Gastroesophageal sphincter (tissue), 4 donors: ENCODE results near the gene HS2ST1. TPM values are rescaled to one million over a fixed set of nuclear protein-coding genes. Genes with fewer than 3 reads are reported as not detected.

ENCODE experiments used
- ATAC-seq: fragments of 150-250 bp; one replicate; pipeline ENCODE4 v1.9.1; 2016; ENCODE audit warnings: mild to moderate bottlenecking, moderate library complexity
- H3K27ac ChIP-seq, 4 donors: fragments of 200-600 bp; sonication (generic) in 3 of 4; 1 replicate in 3 of 4; 2 replicates in 1 of 4; pipeline ENCODE4 v1.5.1; 2016 to 2019
- H3K27me3 ChIP-seq: fragments of 200-600 bp; sonication (generic); one replicate; pipeline ENCODE4 v1.5.1; 2019
- H3K36me3 ChIP-seq, 2 donors: fragments of 200-600 bp; sonication (generic); one replicate each; pipeline ENCODE4 v1.5.1; 2019; ENCODE audit warnings: control low read depth in 1 of 2
- H3K4me1 ChIP-seq, 3 donors: fragments of 200-600 bp; sonication (generic); 1 replicate in 2 of 3; 2 replicates in 1 of 3; pipeline ENCODE4 v1.5.1; 2016 to 2019; ENCODE audit warnings: control low read depth in 2 of 3
- H3K4me3 ChIP-seq, 2 donors: fragments of 200-600 bp; sonication (generic); one replicate each; pipeline ENCODE4 v1.5.1; 2019; ENCODE audit warnings: mild to moderate bottlenecking in 1 of 2, moderate library complexity in 1 of 2
- H3K9me3 ChIP-seq, 3 donors: fragments of 200-600 bp; sonication (generic); one replicate each; pipeline ENCODE4 v1.5.1; 2017 to 2019; ENCODE audit warnings: control low read depth in 2 of 3
- EP300 ChIP-seq: sonication (generic); formaldehyde crosslinking; IDR thresholded peaks from one replicate; pipeline ENCODE4 v1.6.1; 2017; ENCODE audit warnings: antibody characterized with exemption, mild to moderate bottlenecking
- POLR2A ChIP-seq, 2 donors: fragments of 450-650 bp; IDR thresholded peaks; one replicate each; pipeline ENCODE4 v1.6.1; 2017; ENCODE audit warnings: antibody characterized with exemption in 2 of 2, mild to moderate bottlenecking in 2 of 2, moderate library complexity in 1 of 2
- POLR2AphosphoS5 ChIP-seq: sonication (generic); formaldehyde crosslinking; IDR thresholded peaks from one replicate; pipeline ENCODE4 v1.6.1; 2017; ENCODE audit warnings: antibody characterized with exemption
- WGBS, 2 donors: methylation state at CpG; one replicate each; pipeline ENCODE4 v1.1.5; 2018; ENCODE audit warnings: low coverage in 1 of 2; 5-methylcytosine and 5-hydroxymethylcytosine counted together
- total RNA-seq, 4 donors: library from RNA; depleted of rRNA; stranded (reverse); fragments of >200 nt; gene quantifications; one replicate each; pipeline ENCODE4 v1.1.0, GENCODE V29; 2016
- TF ChIP-seq, protein P1 (sequence below), 4 experiments: fragments of 200-600 bp in 2 of 4; fragments of 450-650 bp in 2 of 4; sonication (generic) in 1 of 4; IDR thresholded peaks; one replicate each; pipeline ENCODE4 v1.5.1; 2017 to 2019; ENCODE audit warnings: antibody characterized with exemption in 4 of 4, mild to moderate bottlenecking in 2 of 4, moderate library complexity in 2 of 4

The HS2ST1 gene
- total RNA-seq, 4 donors from 2014 or later, result 10.3 to 17.0 (median 11.7) TPM

DNA sequence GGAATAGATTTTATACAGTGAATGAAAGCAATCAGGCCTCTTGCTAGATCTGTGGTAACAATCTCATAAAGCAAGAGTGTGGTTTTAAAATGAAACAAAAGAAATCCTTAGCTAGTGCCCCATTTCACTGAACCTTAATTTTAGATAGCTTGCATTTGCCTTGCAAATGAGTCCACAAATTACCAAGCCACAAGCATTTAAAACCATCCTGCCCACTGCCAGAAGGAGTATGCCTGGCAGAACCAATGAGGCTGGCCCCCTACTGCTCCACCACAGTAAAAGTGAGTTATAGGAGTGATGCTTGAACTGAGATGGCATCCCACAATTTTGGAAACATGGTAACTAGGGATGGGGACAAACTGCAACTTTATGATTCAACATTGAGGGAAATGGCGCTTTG is 207.8 kb downstream of the HS2ST1 start:
- 86 to 100% methylated on average over 1 of the region's 1 CpG for WGBS, 2 donors
- TF ChIP-seq EP300, result no peak

DNA sequence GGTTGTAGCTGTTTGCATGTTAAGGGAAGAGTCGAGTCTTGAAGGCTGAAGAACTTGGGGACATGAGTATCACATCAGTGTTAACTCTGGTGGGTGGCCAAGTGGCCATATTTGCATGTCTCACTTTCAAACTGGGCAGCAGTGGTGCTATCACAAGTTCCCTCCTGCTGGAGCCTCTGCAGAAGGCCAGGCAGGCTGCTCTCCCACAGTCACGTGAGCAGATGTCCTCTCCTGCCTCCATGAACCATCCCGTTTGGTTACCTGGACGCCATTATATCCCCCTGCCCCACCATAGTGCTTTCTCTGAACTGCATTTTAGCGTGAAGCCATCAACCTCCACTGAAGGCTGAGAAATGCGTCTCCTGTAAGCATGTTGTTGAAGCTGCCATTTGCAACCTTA is 209.2 kb downstream of the HS2ST1 start:
- Histone ChIP-seq H3K9me3 (no peaks in the 10 kb centered on the region), H3K27me3 (no peaks in the 10 kb centered on the region), H3K4me1 (no peaks in the 10 kb centered on the region), H3K4me3 (no peak overlapping the region), H3K27ac (no peak overlapping the region), H3K36me3 (no peaks in the 10 kb centered on the region)
- no peak for TF ChIP-seq EP300
- no peak for TF ChIP-seq POLR2AphosphoS5
- TF ChIP-seq, protein P1, sequence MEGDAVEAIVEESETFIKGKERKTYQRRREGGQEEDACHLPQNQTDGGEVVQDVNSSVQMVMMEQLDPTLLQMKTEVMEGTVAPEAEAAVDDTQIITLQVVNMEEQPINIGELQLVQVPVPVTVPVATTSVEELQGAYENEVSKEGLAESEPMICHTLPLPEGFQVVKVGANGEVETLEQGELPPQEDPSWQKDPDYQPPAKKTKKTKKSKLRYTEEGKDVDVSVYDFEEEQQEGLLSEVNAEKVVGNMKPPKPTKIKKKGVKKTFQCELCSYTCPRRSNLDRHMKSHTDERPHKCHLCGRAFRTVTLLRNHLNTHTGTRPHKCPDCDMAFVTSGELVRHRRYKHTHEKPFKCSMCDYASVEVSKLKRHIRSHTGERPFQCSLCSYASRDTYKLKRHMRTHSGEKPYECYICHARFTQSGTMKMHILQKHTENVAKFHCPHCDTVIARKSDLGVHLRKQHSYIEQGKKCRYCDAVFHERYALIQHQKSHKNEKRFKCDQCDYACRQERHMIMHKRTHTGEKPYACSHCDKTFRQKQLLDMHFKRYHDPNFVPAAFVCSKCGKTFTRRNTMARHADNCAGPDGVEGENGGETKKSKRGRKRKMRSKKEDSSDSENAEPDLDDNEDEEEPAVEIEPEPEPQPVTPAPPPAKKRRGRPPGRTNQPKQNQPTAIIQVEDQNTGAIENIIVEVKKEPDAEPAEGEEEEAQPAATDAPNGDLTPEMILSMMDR (IDR thresholded peaks at IDR 0.05), result no peak
- no peak for TF ChIP-seq POLR2A (IDR thresholded peaks at IDR 0.05)
- WGBS, 2 donors, result 87 to 93% methylated on average over 5 of the region's 6 CpGs
- no peak for ATAC-seq

More for the DNA sequence above, 207.8 kb downstream of the HS2ST1 start:
- H3K36me3 ChIP-seq, result no peaks in the 10 kb centered on the region
- H3K9me3 ChIP-seq, result no peaks in the 10 kb centered on the region
- H3K4me3 ChIP-seq, result no peak overlapping the region
- no peak overlapping the region for H3K27ac ChIP-seq
- no peak for ATAC-seq
- no peaks in the 10 kb centered on the region for H3K4me1 ChIP-seq
- no peaks in the 10 kb centered on the region for H3K27me3 ChIP-seq

DNA sequence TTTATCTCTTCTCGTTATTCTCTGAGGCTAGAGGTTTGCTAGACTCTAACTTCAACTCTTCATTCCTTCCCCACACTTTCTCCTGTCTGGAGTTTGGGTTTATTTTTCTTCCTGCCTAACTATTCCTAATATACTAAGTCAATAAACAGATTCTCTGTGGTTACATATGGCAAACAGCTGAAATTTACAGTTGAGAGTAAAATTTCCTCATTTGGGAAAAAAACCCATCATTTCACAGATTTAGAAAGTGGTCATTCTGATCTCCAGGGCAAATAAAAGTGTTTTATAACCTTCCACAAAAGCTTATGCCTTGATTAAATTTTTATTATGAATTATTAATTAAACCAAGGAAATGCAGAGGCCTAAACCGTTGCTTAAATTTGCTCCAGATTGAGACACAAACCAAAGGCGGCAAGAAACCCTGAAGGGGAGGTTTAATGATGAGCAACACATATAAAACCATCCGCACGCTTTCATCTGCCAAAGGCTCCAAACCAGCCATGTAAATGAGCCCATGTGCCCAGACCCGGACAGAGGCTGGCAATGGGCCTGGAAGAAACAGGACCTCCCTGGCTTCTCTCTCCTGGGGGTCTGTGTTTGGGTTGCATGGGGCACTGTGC is 212.6 kb downstream of the HS2ST1 start:
- TF ChIP-seq POLR2A (IDR thresholded peaks at IDR 0.05) (no peak), EP300 (no peak), POLR2AphosphoS5 (no peak)
- TF ChIP-seq, protein P1 (IDR thresholded peaks at IDR 0.05), result no peak
- Histone ChIP-seq H3K27me3 (no peaks in the 10 kb centered on the region), H3K27ac (no peak overlapping the region), H3K9me3 (no peaks in the 10 kb centered on the region), H3K4me3 (no peak overlapping the region), H3K36me3 (no peaks in the 10 kb centered on the region), H3K4me1 (peaks cover 0 to 10% (median 0%) of the 10 kb centered on the region in 3 donors)
- 96 to 97% methylated on average over 5 to 6 of the region's 6 CpGs for WGBS, 2 donors
- ATAC-seq, result no peak

DNA sequence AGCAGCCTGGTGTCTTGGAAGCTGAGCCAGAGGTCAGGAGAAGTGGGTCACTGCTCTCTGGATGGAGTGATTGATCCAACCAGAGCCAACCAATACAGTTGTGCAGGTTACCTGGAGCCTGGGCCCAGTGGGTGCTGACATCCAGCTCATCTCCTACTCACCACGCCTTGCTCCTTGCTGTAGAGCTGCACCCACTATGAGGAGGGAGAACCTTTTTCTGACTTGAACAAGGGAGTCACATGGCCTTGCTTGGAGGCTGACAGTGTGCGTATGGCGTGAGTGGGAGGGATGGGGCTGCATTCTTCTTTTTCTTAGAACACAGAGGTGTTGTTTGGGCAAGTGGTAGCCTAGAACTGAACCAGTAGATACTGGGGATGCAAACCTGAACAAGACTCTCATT is 213.1 kb downstream of the HS2ST1 start:
- Histone ChIP-seq H3K4me3 (no peak overlapping the region), H3K9me3 (no peaks in the 10 kb centered on the region), H3K36me3 (no peaks in the 10 kb centered on the region), H3K4me1 (peaks cover 0 to 15% (median 0%) of the 10 kb centered on the region in 3 donors), H3K27me3 (no peaks in the 10 kb centered on the region), H3K27ac (no peak overlapping the region)
- no peak for TF ChIP-seq EP300
- TF ChIP-seq POLR2AphosphoS5, result no peak
- no peak for TF ChIP-seq POLR2A (IDR thresholded peaks at IDR 0.05)
- TF ChIP-seq, protein P1 (IDR thresholded peaks at IDR 0.05), result no peak
- WGBS, 2 donors, result 92 to 100% methylated on average over 1 to 3 of the region's 3 CpGs
- no peak for ATAC-seq

DNA sequence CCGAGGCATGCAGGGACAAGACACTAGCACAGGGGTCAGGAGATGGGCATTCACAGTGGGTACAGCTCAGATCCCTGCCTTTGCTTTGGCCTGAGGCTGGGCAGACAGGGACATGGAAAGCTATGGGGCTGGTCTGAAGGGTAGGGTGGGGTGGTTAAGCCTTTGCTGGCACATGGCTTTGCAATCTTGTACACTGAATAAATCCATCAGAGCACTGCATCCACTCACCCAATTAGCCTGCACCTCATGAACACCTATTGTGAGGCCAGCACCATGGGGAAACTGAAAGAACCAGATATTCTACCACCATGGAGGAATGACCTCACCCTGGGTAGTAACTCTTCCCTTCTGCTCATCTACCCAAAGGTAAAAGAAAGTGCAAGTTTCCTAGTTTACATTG is 214.6 kb downstream of the HS2ST1 start:
- no peak for ATAC-seq
- 80% methylated on average over 1 of the region's 1 CpG; no CpG with 5 or more reads in 1 of the 2 donors for WGBS, 2 donors
- H3K4me3 ChIP-seq, result no peak overlapping the region
- TF ChIP-seq POLR2AphosphoS5 (no peak), POLR2A (IDR thresholded peaks at IDR 0.05) (no peak), EP300 (no peak)
- TF ChIP-seq, protein P1 (IDR thresholded peaks at IDR 0.05), result no peak
- no peaks in the 10 kb centered on the region for H3K9me3 ChIP-seq
- H3K27ac ChIP-seq, result peak overlapping the region in 2 of 4 donors; percentile 21 to 63
- peaks cover 0 to 25% (median 0%) of the 10 kb centered on the region in 3 donors for H3K4me1 ChIP-seq
- no peaks in the 10 kb centered on the region for H3K36me3 ChIP-seq
- no peaks in the 10 kb centered on the region for H3K27me3 ChIP-seq
